Ishikawa (cell line): ENCODE results near the gene COL4A2.

ENCODE experiments used
- CEBPB ChIP-seq: IDR thresholded peaks from 2 replicates; pipeline ENCODE4 v1.6.1; 2012
- CREB1 ChIP-seq: IDR thresholded peaks from 2 replicates; pipeline ENCODE4 v1.6.1; 2012; ENCODE audit warnings: low read depth
- EGR1 ChIP-seq: IDR thresholded peaks from 2 replicates; pipeline ENCODE4 v1.6.1; 2012
- EP300 ChIP-seq: IDR thresholded peaks from 2 replicates; pipeline ENCODE4 v1.6.1; 2012; ENCODE audit warnings: borderline replicate concordance
- FOXM1 ChIP-seq: IDR thresholded peaks from 2 replicates; pipeline ENCODE4 v1.6.1; 2012; ENCODE audit warnings: low read depth, borderline replicate concordance
- NFIC ChIP-seq: IDR thresholded peaks from 2 replicates; pipeline ENCODE4 v1.6.1; 2012
- RAD21 ChIP-seq: IDR thresholded peaks from 2 replicates; pipeline ENCODE4 v1.6.1; 2012; ENCODE audit warnings: low read depth
- TAF1 ChIP-seq: IDR thresholded peaks from 2 replicates; pipeline ENCODE4 v1.6.1; 2012; ENCODE audit warnings: low read depth, mild to moderate bottlenecking
- TCF12 ChIP-seq: IDR thresholded peaks from 2 replicates; pipeline ENCODE4 v1.6.1; 2012; ENCODE audit warnings: low read depth
- TEAD4 ChIP-seq: IDR thresholded peaks from 2 replicates; pipeline ENCODE4 v1.6.1; 2012
- YY1 ChIP-seq: IDR thresholded peaks from 2 replicates; pipeline ENCODE4 v1.6.1; 2012; ENCODE audit warnings: low read depth
- ZBTB7A ChIP-seq: IDR thresholded peaks from 2 replicates; pipeline ENCODE4 v1.6.1; 2012; ENCODE audit warnings: low read depth
- TF ChIP-seq, protein P1 (sequence below): IDR thresholded peaks from 2 replicates; pipeline ENCODE4 v1.6.1; 2012; ENCODE audit warnings: low read depth, mild to moderate bottlenecking
- TF ChIP-seq, protein P2 (sequence below): IDR thresholded peaks from 2 replicates; pipeline ENCODE4 v1.6.1; 2012
- TF ChIP-seq, protein P3 (sequence below): IDR thresholded peaks from 2 replicates; pipeline ENCODE4 v1.6.1; 2012

The COL4A2 gene

DNA sequence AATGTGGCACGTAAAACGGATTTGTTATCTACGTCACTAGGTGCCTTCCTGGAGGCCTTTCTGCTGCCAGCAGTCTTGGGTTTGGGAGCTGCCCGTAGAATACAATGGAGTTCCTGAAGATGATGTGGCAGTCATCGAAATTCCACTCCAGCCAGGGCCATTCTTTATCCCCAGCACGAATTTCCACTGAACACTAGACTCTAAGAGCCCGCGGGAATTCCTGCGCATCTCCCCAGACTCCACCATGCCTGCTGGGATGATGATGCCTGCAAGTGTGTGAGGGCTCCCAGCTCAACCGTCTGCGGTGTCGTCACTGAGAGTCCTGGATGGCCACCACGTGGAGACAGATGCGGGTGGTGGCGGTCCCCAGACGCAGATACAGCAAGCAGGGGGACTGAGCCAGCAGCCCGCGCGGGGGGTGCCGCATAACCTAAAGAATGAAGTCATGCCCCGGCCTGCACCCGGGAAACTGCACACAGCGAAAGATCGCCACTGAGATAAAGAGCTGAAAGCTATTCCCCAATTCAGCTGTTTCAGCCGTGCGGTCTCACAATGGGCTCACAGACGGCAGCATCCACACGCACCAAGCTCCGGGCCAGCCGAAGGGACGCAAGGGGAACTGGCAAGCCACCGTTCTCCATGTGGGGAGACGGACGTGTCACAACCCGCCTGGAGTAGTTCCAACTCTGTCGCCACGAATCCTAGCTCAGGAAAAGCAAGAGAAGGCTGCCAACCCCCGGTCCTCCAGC, 41.2 kb upstream of the COL4A2 start:
- TF ChIP-seq TAF1 (no peak), NFIC (no peak), CREB1 (no peak), TCF12 (no peak), EP300 (no peak), CEBPB (no peak), TEAD4 (no peak), RAD21 (no peak), YY1 (no peak), ZBTB7A (no peak), EGR1 (no peak)
- TF ChIP-seq, protein P1, sequence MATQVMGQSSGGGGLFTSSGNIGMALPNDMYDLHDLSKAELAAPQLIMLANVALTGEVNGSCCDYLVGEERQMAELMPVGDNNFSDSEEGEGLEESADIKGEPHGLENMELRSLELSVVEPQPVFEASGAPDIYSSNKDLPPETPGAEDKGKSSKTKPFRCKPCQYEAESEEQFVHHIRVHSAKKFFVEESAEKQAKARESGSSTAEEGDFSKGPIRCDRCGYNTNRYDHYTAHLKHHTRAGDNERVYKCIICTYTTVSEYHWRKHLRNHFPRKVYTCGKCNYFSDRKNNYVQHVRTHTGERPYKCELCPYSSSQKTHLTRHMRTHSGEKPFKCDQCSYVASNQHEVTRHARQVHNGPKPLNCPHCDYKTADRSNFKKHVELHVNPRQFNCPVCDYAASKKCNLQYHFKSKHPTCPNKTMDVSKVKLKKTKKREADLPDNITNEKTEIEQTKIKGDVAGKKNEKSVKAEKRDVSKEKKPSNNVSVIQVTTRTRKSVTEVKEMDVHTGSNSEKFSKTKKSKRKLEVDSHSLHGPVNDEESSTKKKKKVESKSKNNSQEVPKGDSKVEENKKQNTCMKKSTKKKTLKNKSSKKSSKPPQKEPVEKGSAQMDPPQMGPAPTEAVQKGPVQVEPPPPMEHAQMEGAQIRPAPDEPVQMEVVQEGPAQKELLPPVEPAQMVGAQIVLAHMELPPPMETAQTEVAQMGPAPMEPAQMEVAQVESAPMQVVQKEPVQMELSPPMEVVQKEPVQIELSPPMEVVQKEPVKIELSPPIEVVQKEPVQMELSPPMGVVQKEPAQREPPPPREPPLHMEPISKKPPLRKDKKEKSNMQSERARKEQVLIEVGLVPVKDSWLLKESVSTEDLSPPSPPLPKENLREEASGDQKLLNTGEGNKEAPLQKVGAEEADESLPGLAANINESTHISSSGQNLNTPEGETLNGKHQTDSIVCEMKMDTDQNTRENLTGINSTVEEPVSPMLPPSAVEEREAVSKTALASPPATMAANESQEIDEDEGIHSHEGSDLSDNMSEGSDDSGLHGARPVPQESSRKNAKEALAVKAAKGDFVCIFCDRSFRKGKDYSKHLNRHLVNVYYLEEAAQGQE = no peak
- TF ChIP-seq, protein P2, sequence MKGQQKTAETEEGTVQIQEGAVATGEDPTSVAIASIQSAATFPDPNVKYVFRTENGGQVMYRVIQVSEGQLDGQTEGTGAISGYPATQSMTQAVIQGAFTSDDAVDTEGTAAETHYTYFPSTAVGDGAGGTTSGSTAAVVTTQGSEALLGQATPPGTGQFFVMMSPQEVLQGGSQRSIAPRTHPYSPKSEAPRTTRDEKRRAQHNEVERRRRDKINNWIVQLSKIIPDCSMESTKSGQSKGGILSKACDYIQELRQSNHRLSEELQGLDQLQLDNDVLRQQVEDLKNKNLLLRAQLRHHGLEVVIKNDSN = no peak
- TF ChIP-seq, protein P3, sequence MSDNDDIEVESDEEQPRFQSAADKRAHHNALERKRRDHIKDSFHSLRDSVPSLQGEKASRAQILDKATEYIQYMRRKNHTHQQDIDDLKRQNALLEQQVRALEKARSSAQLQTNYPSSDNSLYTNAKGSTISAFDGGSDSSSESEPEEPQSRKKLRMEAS = no peak

DNA sequence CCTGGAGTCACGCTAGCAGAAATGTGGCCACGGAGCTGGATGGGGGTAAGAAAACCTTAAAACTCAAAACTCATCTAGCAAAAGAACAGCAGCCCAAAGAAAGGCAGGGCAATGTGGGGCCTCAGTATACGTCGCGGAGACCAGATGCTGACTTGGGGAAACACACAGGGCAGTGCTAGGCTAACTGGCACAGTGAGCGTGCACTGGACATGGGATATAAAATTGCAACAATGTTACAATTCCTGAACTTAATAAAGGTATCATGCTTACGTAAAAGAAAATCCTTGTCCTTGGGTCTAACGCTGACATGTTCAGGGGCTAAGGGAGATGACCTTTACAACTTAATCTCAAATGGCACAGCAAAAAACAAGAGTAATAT, 40.7 kb upstream of the COL4A2 start:
- no peak for TF ChIP-seq TAF1
- TF ChIP-seq, protein P3 = no peak
- no peak for TF ChIP-seq TCF12
- no peak for TF ChIP-seq CEBPB
- TF ChIP-seq EGR1 = no peak
- no peak for TF ChIP-seq TEAD4
- TF ChIP-seq, protein P2 = no peak
- TF ChIP-seq CREB1 = no peak
- no peak for TF ChIP-seq EP300
- no peak for TF ChIP-seq NFIC

DNA sequence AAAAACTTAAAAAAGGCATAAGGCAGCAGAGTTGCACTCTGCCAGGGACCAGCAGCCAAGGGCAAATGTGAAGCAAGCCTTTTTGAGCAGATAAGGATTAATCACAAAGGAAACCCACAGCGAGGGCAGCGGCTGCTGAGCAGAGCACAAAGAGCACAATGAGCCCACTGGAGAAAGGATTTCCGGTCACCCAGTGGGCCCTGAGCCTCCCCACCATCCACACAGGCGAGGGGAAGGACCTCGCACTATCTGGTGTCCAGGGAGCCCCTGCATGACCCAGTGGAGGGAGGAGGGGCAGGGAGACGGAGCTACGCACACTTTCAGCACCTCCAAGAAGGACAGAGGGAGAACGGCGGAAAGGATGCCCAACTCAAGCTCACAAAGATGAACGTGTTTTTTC, 40.1 kb upstream of the COL4A2 start:
- TF ChIP-seq, protein P3 = no peak
- TF ChIP-seq CEBPB = no peak
- TF ChIP-seq, protein P1 = peak; percentile 65

DNA sequence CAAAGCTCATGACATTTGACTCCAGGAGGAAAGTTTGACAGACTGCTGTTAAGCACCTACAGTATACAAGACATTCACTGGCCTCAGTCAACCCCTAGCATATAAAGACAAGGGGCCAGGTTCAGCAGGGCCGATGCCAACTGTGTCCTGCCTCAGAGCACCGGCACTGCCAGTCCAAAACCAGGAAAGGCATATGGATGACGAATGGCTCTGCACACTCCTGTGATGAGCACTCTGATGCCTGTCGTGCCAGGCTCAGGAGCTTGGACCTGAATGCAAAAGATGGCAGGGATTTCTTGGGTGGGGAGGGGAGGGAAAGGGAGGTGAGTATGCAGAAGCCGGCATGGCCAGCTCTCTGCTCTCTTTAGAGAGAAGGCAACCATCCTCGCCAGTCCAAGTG, 39.0 kb upstream of the COL4A2 start:
- TF ChIP-seq YY1 = no peak
- TF ChIP-seq, protein P3 = no peak
- TF ChIP-seq, protein P1 = no peak
- TF ChIP-seq CREB1 = no peak
- no peak for TF ChIP-seq TCF12
- no peak for TF ChIP-seq ZBTB7A
- TF ChIP-seq, protein P2 = no peak
- TF ChIP-seq TEAD4 = no peak
- no peak for TF ChIP-seq EGR1
- TF ChIP-seq EP300 = no peak
- no peak for TF ChIP-seq RAD21
- no peak for TF ChIP-seq FOXM1
- TF ChIP-seq TAF1 = no peak
- TF ChIP-seq NFIC = no peak
- TF ChIP-seq CEBPB = no peak
